GM12878 (cell line): ENCODE measurements around the gene CLIC6. TPM values are rescaled to one million over a fixed set of nuclear protein-coding genes. Genes with fewer than 3 reads are reported as not detected.

Experiments used
- ATF2 ChIP-seq: IDR thresholded peaks from 2 replicates; pipeline ENCODE4 v1.6.1; 2012; ENCODE audit warnings: low read length, inconsistent platforms
- CREB1 ChIP-seq: IDR thresholded peaks from 2 replicates; pipeline ENCODE4 v1.6.1; 2012; ENCODE audit warnings: low read depth, mild to moderate bottlenecking, inconsistent platforms
- CREM ChIP-seq: IDR thresholded peaks from 2 replicates; pipeline ENCODE4 v1.6.1; 2014; ENCODE audit warnings: antibody characterized with exemption, low read depth
- DPF2 ChIP-seq: fragments of 450-650 bp; IDR thresholded peaks from 2 replicates; pipeline ENCODE4 v1.6.1; 2017; ENCODE audit warnings: mild to moderate bottlenecking
- E2F8 ChIP-seq: fragments of 450-650 bp; IDR thresholded peaks from 2 replicates; pipeline ENCODE4 v1.6.1; 2018; ENCODE audit warnings: mild to moderate bottlenecking, low read depth, moderate library complexity; ENCODE audit not compliant: partially characterized antibody
- GABPA ChIP-seq: IDR thresholded peaks from 2 replicates; pipeline ENCODE4 v1.6.1; 2014; ENCODE audit warnings: antibody characterized with exemption, low read depth, mild to moderate bottlenecking, inconsistent platforms
- IRF5 ChIP-seq: fragments of 450-650 bp; IDR thresholded peaks from 2 replicates; pipeline ENCODE4 v1.6.1; 2017; ENCODE audit warnings: borderline replicate concordance
- NFYB ChIP-seq: IDR thresholded peaks from 2 replicates; pipeline ENCODE4 v1.6.1; 2011; ENCODE audit warnings: low read depth, mild to moderate bottlenecking, low read length, improper control_type of control experiment, moderate library complexity; ENCODE audit not compliant: insufficient read depth
- NKRF ChIP-seq: fragments of 450-650 bp; conservative IDR thresholded peaks from 2 replicates; pipeline ENCODE4 v1.6.1; 2017; ENCODE audit warnings: mild to moderate bottlenecking, moderate library complexity
- NR2F1 ChIP-seq: fragments of 450-650 bp; conservative IDR thresholded peaks from 2 replicates; pipeline ENCODE4 v1.6.1; 2017; ENCODE audit warnings: mild to moderate bottlenecking
- PAX5 ChIP-seq: IDR thresholded peaks from 2 replicates; pipeline ENCODE4 v1.6.1; 2011; ENCODE audit warnings: low read depth, low read length, borderline replicate concordance
- PML ChIP-seq: IDR thresholded peaks from 2 replicates; pipeline ENCODE4 v1.6.1; 2012; ENCODE audit warnings: low read length, inconsistent platforms
- RAD21 ChIP-seq: IDR thresholded peaks from 2 replicates; pipeline ENCODE4 v1.6.1; 2011; ENCODE audit warnings: mild to moderate bottlenecking, low read depth, low read length, moderate library complexity; ENCODE audit not compliant: insufficient read depth
- SIX5 ChIP-seq: IDR thresholded peaks from 2 replicates; pipeline ENCODE4 v1.6.1; 2011; ENCODE audit warnings: mild to moderate bottlenecking, low read depth, low read length, moderate library complexity; ENCODE audit not compliant: severe bottlenecking
- SMAD5 ChIP-seq: IDR thresholded peaks from 2 replicates; pipeline ENCODE4 v1.6.1; 2016; ENCODE audit warnings: antibody characterized with exemption, low read depth
- SMARCA5 ChIP-seq: fragments of 450-650 bp; IDR thresholded peaks from 2 replicates; pipeline ENCODE4 v1.6.1; 2017; ENCODE audit warnings: mild to moderate bottlenecking
- TARDBP ChIP-seq: IDR thresholded peaks from 2 replicates; pipeline ENCODE4 v1.6.1; 2016; ENCODE audit warnings: borderline replicate concordance
- USF2 ChIP-seq: IDR thresholded peaks from 2 replicates; pipeline ENCODE4 v1.6.1; 2011; ENCODE audit warnings: low read depth, low read length, improper control_type of control experiment, borderline replicate concordance
- WRNIP1 ChIP-seq: IDR thresholded peaks from 2 replicates; pipeline ENCODE4 v1.6.1; 2011; ENCODE audit warnings: low read depth, low read length, improper control_type of control experiment, borderline replicate concordance
- ZNF24 ChIP-seq: fragments of 450-650 bp; IDR thresholded peaks from 2 replicates; pipeline ENCODE4 v1.6.1; 2017; ENCODE audit warnings: antibody characterized with exemption, mild to moderate bottlenecking
- ZNF384 ChIP-seq: IDR thresholded peaks from 2 replicates; pipeline ENCODE4 v1.6.1; 2012; ENCODE audit warnings: low read depth, mild to moderate bottlenecking, low read length, improper control_type of control experiment, borderline replicate concordance
- polyA plus RNA-seq, 11 experiments: library from polyadenylated mRNA; depleted of rRNA in 4 of 11; unstranded in 6 of 11; stranded (reverse) in 5 of 11; fragments of >200 nt; fragmentation: Nextera tagmentation in 4 of 11; fragmentation: Illumina TruSeq in 1 of 11; extraction: Ambion mirVana in 4 of 11; extraction: Trizol in 1 of 11; gene quantifications; 1 replicate in 1 of 11; 2 replicates in 10 of 11; pipeline versions ENCODE4 v1.2.1 to v1.2.3, GENCODE V29; 2011 to 2016; ENCODE audit warnings: inconsistent platforms in 2 of 11, missing spikeins in 2 of 11, low read depth in 1 of 11
- total RNA-seq, 4 experiments: library from RNA; depleted of rRNA in 3 of 4; stranded (reverse); fragments of >200 nt in 3 of 4; fragmentation: Illumina TruSeq in 1 of 4; extraction: Trizol in 1 of 4; gene quantifications; 2 replicates each; pipeline versions ENCODE4 v1.2.1 to v1.2.3, GENCODE V29; 2013 to 2021

The CLIC6 gene
- total and polyA plus RNA-seq, 10 of the 15 experiments (the other 5 are each of a cell fraction or from before 2014, with no cell fraction given), result 5.7 to 34.1 (median 11.2) TPM

GRCh38 chr21:34630536-34631143, 38.2 kb upstream of the CLIC6 start (continued):
- no peak for TF ChIP-seq NKRF
- no peak for TF ChIP-seq CREM
- no peak for TF ChIP-seq E2F8
- no peak for TF ChIP-seq ZNF384
- TF ChIP-seq NFYB, result no peak
- no peak for TF ChIP-seq WRNIP1
- TF ChIP-seq PML, result no peak
- TF ChIP-seq ZNF24, result no peak
- TF ChIP-seq GABPA, result no peak
- TF ChIP-seq USF2, result no peak
- TF ChIP-seq TARDBP, result no peak
- 0 out of 2 replicates have a peak, but pooled peaks have one; percentile 9 for TF ChIP-seq CREB1
- peak; percentile 98 for TF ChIP-seq RAD21
- no peak for TF ChIP-seq SMAD5
- no peak for TF ChIP-seq IRF5
- TF ChIP-seq DPF2, result no peak
- no peak for TF ChIP-seq PAX5
- no peak for TF ChIP-seq SIX5
- no peak for TF ChIP-seq NR2F1
- TF ChIP-seq SMARCA5, result no peak
- TF ChIP-seq ATF2, result no peak
